ENCODE results near the gene MXRA8.
"Not testable (repeated sequence)": the region's sequence is repeated elsewhere in the genome, so short reads cannot be mapped to it uniquely, and the experiment has no call there.

The MXRA8 gene

DNA sequence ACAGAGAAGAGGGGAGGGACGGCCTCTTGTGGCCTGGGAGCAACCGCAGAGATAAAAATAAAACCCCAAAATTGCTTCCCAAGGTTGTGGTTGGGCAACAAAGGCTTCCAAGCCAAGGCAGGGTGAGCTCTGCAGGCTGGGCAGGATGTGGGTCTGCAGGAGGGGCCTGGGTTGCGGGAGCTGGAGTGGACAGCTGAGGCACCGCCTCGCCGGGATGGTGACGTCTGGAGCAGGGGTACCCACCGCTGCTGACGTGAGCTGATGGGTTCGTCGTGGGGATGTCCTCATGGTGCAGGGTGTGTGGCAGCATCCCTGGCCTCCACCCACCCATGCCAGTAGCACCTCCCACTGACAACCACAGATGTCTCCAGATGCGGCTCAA is 13.0 kb upstream of the MXRA8 start:
- H3K4me3 ChIP-seq (ENCODE audit: low read depth, low read length), result no peak overlapping the region
- TF ChIP-seq, protein P1, sequence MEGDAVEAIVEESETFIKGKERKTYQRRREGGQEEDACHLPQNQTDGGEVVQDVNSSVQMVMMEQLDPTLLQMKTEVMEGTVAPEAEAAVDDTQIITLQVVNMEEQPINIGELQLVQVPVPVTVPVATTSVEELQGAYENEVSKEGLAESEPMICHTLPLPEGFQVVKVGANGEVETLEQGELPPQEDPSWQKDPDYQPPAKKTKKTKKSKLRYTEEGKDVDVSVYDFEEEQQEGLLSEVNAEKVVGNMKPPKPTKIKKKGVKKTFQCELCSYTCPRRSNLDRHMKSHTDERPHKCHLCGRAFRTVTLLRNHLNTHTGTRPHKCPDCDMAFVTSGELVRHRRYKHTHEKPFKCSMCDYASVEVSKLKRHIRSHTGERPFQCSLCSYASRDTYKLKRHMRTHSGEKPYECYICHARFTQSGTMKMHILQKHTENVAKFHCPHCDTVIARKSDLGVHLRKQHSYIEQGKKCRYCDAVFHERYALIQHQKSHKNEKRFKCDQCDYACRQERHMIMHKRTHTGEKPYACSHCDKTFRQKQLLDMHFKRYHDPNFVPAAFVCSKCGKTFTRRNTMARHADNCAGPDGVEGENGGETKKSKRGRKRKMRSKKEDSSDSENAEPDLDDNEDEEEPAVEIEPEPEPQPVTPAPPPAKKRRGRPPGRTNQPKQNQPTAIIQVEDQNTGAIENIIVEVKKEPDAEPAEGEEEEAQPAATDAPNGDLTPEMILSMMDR (IDR thresholded peaks at IDR 0.05; ENCODE audit: low read depth, low read length), result no peak
- no peak for TF ChIP-seq POLR2A (IDR thresholded peaks at IDR 0.05; ENCODE audit: extremely low read depth, insufficient read length)
- TF ChIP-seq, protein P2, sequence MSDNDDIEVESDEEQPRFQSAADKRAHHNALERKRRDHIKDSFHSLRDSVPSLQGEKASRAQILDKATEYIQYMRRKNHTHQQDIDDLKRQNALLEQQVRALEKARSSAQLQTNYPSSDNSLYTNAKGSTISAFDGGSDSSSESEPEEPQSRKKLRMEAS (IDR thresholded peaks at IDR 0.05; ENCODE audit: low read depth, low read length), result no peak
- DNase-seq (ENCODE audit: low read depth), result peak; percentile 94

DNA sequence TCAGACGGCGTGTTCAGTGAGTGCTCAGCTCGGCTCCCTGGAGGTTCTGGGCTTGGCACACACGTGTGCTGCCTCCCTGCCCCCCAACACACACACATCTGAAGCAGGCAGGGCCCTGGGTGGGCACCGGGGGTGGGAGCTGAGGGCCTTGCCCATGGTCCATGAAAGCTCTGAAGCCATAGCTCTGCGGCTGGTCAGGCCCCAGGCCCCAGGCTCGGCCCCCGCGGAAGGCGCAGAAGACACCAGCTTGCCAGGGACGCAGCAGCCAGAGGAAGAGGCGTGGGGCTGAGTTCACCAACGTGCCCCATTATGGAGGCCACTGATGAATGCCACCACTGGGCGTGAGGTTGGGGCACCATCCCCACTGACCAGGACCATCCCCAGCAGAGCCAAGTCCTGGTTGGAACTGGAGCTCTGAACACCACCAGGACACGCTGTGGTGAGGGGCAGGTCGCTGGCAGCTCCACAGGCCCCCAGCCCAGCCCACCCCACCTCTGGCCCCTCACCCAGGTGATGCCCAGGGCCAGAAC is 12.5 kb upstream of the MXRA8 start:
- H3K4me3 ChIP-seq (ENCODE audit: low read depth, low read length), result no peak overlapping the region
- no peak for DNase-seq (ENCODE audit: low read depth)
- TF ChIP-seq, protein P2 (IDR thresholded peaks at IDR 0.05; ENCODE audit: low read depth, low read length), result no peak
- TF ChIP-seq MYC (IDR thresholded peaks at IDR 0.05; ENCODE audit: low read depth, low read length) (no peak), POLR2A (IDR thresholded peaks at IDR 0.05; ENCODE audit: extremely low read depth, insufficient read length) (no peak)
- TF ChIP-seq, protein P1 (IDR thresholded peaks at IDR 0.05; ENCODE audit: low read depth, low read length), result no peak

DNA sequence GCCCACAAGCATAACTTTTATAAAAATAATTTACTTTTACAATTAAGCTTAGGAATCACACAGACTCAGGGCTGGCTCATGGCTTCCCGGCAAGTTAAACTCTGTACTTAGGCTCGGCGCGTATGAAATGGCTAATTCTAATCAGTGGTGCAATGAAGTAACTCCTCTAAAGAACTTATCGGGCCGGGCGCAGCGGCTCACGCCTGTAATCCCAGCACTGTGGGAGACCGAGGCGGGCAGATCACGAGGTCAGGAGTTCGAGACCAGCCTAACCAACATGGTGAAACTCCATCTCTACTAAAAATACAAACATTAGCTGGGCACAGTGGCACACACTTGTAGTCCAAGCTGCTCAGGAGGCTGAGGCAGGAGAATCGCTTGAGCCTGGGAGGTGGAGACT is 11.7 kb upstream of the MXRA8 start:
- not testable (repeated sequence) for DNase-seq (ENCODE audit: low read depth); H3K4me3 ChIP-seq (ENCODE audit: low read depth, low read length)

DNA sequence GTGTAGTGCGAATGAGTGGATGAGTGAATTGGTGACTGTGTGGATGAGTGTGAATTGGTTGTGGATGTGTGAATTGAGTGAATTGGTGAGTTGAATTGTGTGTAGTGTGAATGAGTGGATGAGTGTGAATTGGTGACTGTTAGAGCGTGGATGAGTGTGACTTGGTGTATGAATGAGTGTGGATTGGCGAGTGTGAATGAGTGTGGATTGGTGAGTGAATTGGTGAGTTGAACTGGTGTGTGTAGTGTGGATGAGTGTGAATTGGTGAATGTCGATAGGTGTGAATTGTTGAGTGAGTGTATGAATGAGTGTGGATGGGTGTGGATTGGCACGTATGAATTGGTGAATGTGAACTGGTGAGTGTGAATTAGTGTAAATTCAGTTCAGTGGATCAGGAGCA is 9.0 kb upstream of the MXRA8 start:
- DNase-seq (ENCODE audit: low read depth), result no peak
- TF ChIP-seq POLR2A (IDR thresholded peaks at IDR 0.05; ENCODE audit: extremely low read depth, insufficient read length) (no peak), MYC (IDR thresholded peaks at IDR 0.05; ENCODE audit: low read depth, low read length) (no peak)
- no peak overlapping the region for H3K4me3 ChIP-seq (ENCODE audit: low read depth, low read length)

DNA sequence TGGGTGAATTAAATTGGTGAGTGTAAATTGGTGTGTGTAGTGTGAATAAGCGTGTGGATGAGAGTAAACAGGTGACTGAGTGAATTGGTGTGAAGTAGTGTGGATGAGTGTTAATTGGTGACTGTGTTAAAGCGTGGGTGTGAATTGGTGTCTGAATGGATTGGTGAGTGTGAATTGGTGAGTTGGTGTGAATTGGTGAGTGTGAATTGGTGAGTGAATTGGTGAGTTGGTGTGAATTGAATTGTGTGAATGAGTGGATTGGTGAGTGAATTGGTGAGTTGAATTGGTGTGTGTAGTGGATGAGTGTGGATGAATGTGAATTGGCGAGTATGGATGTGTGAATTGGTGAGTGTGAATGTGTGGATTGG is 8.3 kb upstream of the MXRA8 start:
- no peak overlapping the region for H3K4me3 ChIP-seq (ENCODE audit: low read depth, low read length)
- TF ChIP-seq POLR2A (IDR thresholded peaks at IDR 0.05; ENCODE audit: extremely low read depth, insufficient read length), result no peak
- no peak for TF ChIP-seq MYC (IDR thresholded peaks at IDR 0.05; ENCODE audit: low read depth, low read length)
- TF ChIP-seq, protein P1 (IDR thresholded peaks at IDR 0.05; ENCODE audit: low read depth, low read length), result no peak
- TF ChIP-seq, protein P2 (IDR thresholded peaks at IDR 0.05; ENCODE audit: low read depth, low read length), result no peak
- no peak for DNase-seq (ENCODE audit: low read depth)

DNA sequence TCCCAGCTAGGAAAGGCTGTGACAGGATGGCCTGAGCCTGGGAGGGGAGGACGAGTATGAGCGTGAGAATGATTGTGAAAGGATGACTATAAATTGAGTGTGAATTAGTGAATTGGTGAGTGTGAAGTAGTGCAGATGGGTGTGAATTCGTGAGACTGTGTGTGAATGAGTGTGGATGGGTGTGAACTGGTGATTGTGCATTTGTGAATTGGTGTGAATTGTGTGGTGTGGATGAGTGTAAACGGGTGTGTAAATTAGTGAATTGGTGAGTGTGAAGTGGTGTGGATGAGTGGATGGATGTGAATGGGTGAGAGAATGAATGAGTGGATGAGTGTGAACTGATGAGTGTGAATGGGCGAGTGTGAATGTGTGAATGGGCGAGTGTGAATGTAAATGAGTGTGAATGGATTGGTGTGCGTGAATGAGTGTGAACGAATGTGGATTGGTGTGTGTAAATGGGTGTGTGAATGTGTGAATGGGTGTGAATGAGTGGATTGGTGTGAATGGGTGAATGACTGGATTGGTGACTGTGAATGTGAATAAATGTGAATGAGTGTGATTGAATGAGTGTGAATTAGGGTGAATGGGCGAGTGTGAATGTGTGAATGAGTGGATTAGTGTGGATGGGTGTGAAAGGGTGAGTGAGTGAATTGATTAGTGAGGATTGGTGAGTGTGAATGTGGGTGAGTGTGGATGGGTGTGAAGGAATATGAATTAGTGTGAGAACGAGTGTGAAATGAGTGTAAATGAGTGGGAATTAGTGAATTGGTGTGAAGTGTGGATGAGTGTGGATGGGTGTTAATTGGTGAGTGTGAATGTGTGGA is 7.7 kb upstream of the MXRA8 start:
- no peak for TF ChIP-seq POLR2A (IDR thresholded peaks at IDR 0.05; ENCODE audit: extremely low read depth, insufficient read length)
- no peak overlapping the region for H3K4me3 ChIP-seq (ENCODE audit: low read depth, low read length)
- no peak for DNase-seq (ENCODE audit: low read depth)

DNA sequence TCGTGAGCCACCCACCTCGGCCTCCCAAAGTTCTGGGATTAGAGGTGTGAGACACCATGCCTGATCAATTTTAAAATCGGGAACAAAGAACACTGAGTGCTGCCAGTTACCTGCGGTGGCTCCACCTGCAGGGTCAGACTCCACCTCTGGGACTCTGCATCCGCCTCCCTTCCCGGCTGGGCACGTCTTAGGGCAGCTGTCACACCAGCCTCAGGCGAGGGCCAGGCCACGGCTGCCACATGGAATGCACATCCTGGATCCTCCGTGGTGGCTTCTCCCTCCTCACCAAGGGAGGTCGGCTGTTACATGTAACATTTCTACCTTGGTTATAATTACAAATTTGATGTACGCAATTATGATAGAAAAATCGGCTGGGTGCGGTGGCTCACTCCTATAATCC is 5.9 kb upstream of the MXRA8 start:
- DNase-seq (ENCODE audit: low read depth), result no peak
- H3K4me3 ChIP-seq (ENCODE audit: low read depth, low read length), result no peak overlapping the region
- TF ChIP-seq, protein P2 (IDR thresholded peaks at IDR 0.05; ENCODE audit: low read depth, low read length), result no peak
- TF ChIP-seq POLR2A (IDR thresholded peaks at IDR 0.05; ENCODE audit: extremely low read depth, insufficient read length) (no peak), MYC (IDR thresholded peaks at IDR 0.05; ENCODE audit: low read depth, low read length) (no peak)
- TF ChIP-seq, protein P1 (IDR thresholded peaks at IDR 0.05; ENCODE audit: low read depth, low read length), result no peak
